SK-N-SH (cell line): ENCODE results near the gene KLF13. TPM values are rescaled to one million over a fixed set of nuclear protein-coding genes. Genes with fewer than 3 reads are reported as not detected.

ENCODE experiments used
- CTCF ChIA-PET: fragments of 300-600, 350-600 bp; formaldehyde crosslinking; extraction: SDS; loops from one replicate; lab custom pipeline; 2021; lab: Yijun Ruan, JAX
- POLR2A ChIA-PET: fragments of 350-600 bp; sonication (Branson Sonifier 250); formaldehyde crosslinking; extraction: SDS; loops from one replicate; lab custom pipeline; 2020; ENCODE audit warnings: antibody characterized with exemption, inconsistent platforms; lab: Yijun Ruan, JAX
- DNase-seq: peaks from one replicate; pipeline ENCODE4 v3.0.0; 2012
- H2AFZ ChIP-seq: fragments of 200-600 bp; sonication (generic); 2 replicates; pipeline ENCODE4 v1.8.1; 2016; ENCODE audit warnings: antibody characterized with exemption, mild to moderate bottlenecking, low read depth
- H3F3A ChIP-seq: fragments of 200-600 bp; sonication (generic); replicated peaks from 2 replicates; pipeline ENCODE3; 2016; ENCODE audit warnings: antibody characterized with exemption, mild to moderate bottlenecking; ENCODE audit not compliant: insufficient read depth
- H3K27ac ChIP-seq, 2 experiments: fragments of 200-500 bp in 1 of 2; fragments of 200-600 bp in 1 of 2; sonication (Bioruptor generic) in 1 of 2; sonication (generic), shearing (Covaris generic) in 1 of 2; 2 replicates each; pipeline versions ENCODE4 v1.5.1 to v1.6.1; 2014 to 2016; ENCODE audit warnings: low read depth in 2 of 2, inconsistent platforms in 1 of 2, low read length in 1 of 2, mild to moderate bottlenecking in 1 of 2, mixed read lengths in 1 of 2
- H3K27me3 ChIP-seq: fragments of 200-600 bp; sonication (generic), shearing (Covaris generic); 2 replicates; pipeline ENCODE4 v1.6.1; 2016; ENCODE audit warnings: mixed run types; ENCODE audit not compliant: insufficient read depth
- H3K36me3 ChIP-seq, 2 experiments: fragments of 200-500 bp in 1 of 2; fragments of 200-600 bp in 1 of 2; sonication (Bioruptor generic) in 1 of 2; sonication (generic) in 1 of 2; replicated peaks in 1 of 2; 2 replicates each; pipeline versions ENCODE3 to v1.5.1; 2014 to 2016; ENCODE audit warnings: low read length in 1 of 2, mild to moderate bottlenecking in 1 of 2; ENCODE audit not compliant: insufficient read depth in 2 of 2, control insufficient read depth in 1 of 2
- H3K4me1 ChIP-seq, 2 experiments: fragments of 200-500 bp in 1 of 2; fragments of 200-600 bp in 1 of 2; sonication (Bioruptor generic) in 1 of 2; sonication (generic), shearing (Covaris generic) in 1 of 2; 2 replicates each; pipeline versions ENCODE4 v1.5.1 to v1.6.1; 2014 to 2016; ENCODE audit warnings: low read depth in 1 of 2, low read length in 1 of 2, mixed run types in 1 of 2; ENCODE audit not compliant: insufficient read depth in 2 of 2, control insufficient read depth in 1 of 2
- H3K4me2 ChIP-seq: fragments of 200-600 bp; sonication (generic), shearing (Covaris generic); 2 replicates; pipeline ENCODE4 v1.6.1; 2017; ENCODE audit warnings: mixed run types
- H3K4me3 ChIP-seq, 2 experiments: fragments of 200-500 bp in 1 of 2; fragments of 200-600 bp in 1 of 2; sonication (Bioruptor generic) in 1 of 2; sonication (generic), shearing (Covaris generic) in 1 of 2; 2 replicates each; pipeline versions ENCODE4 v1.5.1 to v1.8.1; 2014 to 2016; ENCODE audit warnings: low read depth in 2 of 2, inconsistent platforms in 1 of 2, low read length in 1 of 2, mild to moderate bottlenecking in 1 of 2, mixed read lengths in 1 of 2, moderate library complexity in 1 of 2
- H3K79me2 ChIP-seq: fragments of 200-600 bp; sonication (generic); 2 replicates; pipeline ENCODE4 v1.8.1; 2017; ENCODE audit warnings: mild to moderate bottlenecking; ENCODE audit not compliant: insufficient read depth
- H3K9ac ChIP-seq: fragments of 200-600 bp; sonication (generic); 2 replicates; pipeline ENCODE4 v1.6.1; 2017; ENCODE audit warnings: mixed run types
- H3K9me2 ChIP-seq: fragments of 200-600 bp; sonication (generic); 2 replicates; pipeline ENCODE4 v1.6.1; 2017; ENCODE audit warnings: mixed run types
- H3K9me3 ChIP-seq: fragments of 200-600 bp; sonication (generic); 2 replicates; pipeline ENCODE4 v1.6.1; 2017; ENCODE audit warnings: mixed run types, mild to moderate bottlenecking, moderate library complexity
- H4K20me1 ChIP-seq: fragments of 200-600 bp; sonication (generic); 2 replicates; pipeline ENCODE4 v1.6.1; 2017; ENCODE audit warnings: mild to moderate bottlenecking, mixed run types; ENCODE audit not compliant: insufficient read depth
- CHD2 ChIP-seq: fragments of 150-350 bp; IDR thresholded peaks from 2 replicates; pipeline ENCODE4 v1.6.1; 2018; ENCODE audit warnings: low read length; ENCODE audit not compliant: partially characterized antibody
- ELF1 ChIP-seq: IDR thresholded peaks from 2 replicates; pipeline ENCODE4 v1.4.0; 2012
- EP300 ChIP-seq, 2 experiments: IDR thresholded peaks; 2 replicates each; pipeline versions ENCODE4 v1.4.0 to v1.6.1; 2012; ENCODE audit warnings: borderline replicate concordance in 1 of 2, low read depth in 1 of 2, low read length in 1 of 2
- FOSL2 ChIP-seq: IDR thresholded peaks from 2 replicates; pipeline ENCODE4 v1.4.0; 2012; ENCODE audit warnings: low read depth, mild to moderate bottlenecking, moderate library complexity, borderline replicate concordance
- FOXM1 ChIP-seq: IDR thresholded peaks from 2 replicates; pipeline ENCODE4 v1.4.0; 2012; ENCODE audit warnings: low read depth, mild to moderate bottlenecking
- GABPA ChIP-seq: IDR thresholded peaks from 2 replicates; pipeline ENCODE4 v1.4.0; 2012; ENCODE audit warnings: low read depth, mild to moderate bottlenecking
- GATA2 ChIP-seq: sonication (generic); formaldehyde crosslinking; IDR thresholded peaks from 2 replicates; pipeline ENCODE4 v1.5.0; 2020; ENCODE audit warnings: mild to moderate bottlenecking, missing genetic modification reagents
- IRF3 ChIP-seq: fragments of 150-350 bp; IDR thresholded peaks from 2 replicates; pipeline ENCODE4 v1.6.1; 2016; ENCODE audit warnings: mild to moderate bottlenecking, low read depth, low read length
- JUND ChIP-seq: IDR thresholded peaks from 2 replicates; pipeline ENCODE4 v1.4.0; 2012
- MAX ChIP-seq: IDR thresholded peaks from 2 replicates; pipeline ENCODE4 v1.4.0; 2012; ENCODE audit warnings: low read depth
- MEF2A ChIP-seq: IDR thresholded peaks from 2 replicates; pipeline ENCODE4 v1.4.0; 2012; ENCODE audit warnings: low read depth, borderline replicate concordance
- NFIC ChIP-seq: IDR thresholded peaks from 2 replicates; pipeline ENCODE4 v1.4.0; 2012; ENCODE audit warnings: borderline replicate concordance
- NRF1 ChIP-seq: IDR thresholded peaks from 2 replicates; pipeline ENCODE4 v1.6.1; 2012; ENCODE audit warnings: low read depth, mild to moderate bottlenecking, low read length
- POLR2AphosphoS5 ChIP-seq: IDR thresholded peaks from 2 replicates; pipeline ENCODE4 v1.6.1; 2012; ENCODE audit warnings: low read depth, low read length
- RCOR1 ChIP-seq: fragments of 150-350 bp; IDR thresholded peaks from 2 replicates; pipeline ENCODE4 v1.6.1; 2017; ENCODE audit warnings: antibody characterized with exemption, low read length
- RFX5 ChIP-seq: IDR thresholded peaks from 2 replicates; pipeline ENCODE4 v1.6.1; 2012; ENCODE audit warnings: mild to moderate bottlenecking, improper control_type of control experiment, low read length
- SMC3 ChIP-seq: IDR thresholded peaks from 2 replicates; pipeline ENCODE4 v1.6.1; 2012; ENCODE audit warnings: low read depth, low read length, improper control_type of control experiment
- TEAD4 ChIP-seq: IDR thresholded peaks from 2 replicates; pipeline ENCODE4 v1.4.0; 2012; ENCODE audit warnings: mild to moderate bottlenecking, borderline replicate concordance; ENCODE audit not compliant: insufficient read depth
- ZBTB33 ChIP-seq: IDR thresholded peaks from 2 replicates; pipeline ENCODE4 v1.4.0; 2012; ENCODE audit warnings: low read depth, borderline replicate concordance
- WGBS: methylation state at CpG from one replicate; pipeline ENCODE4 v1.1.6; 2017; ENCODE audit warnings: low lambda C conversion rate; 5-methylcytosine and 5-hydroxymethylcytosine counted together
- polyA plus RNA-seq, 3 experiments: library from polyadenylated mRNA; depleted of rRNA; stranded (reverse); fragments of >200 nt; gene quantifications; 2 replicates each; pipeline ENCODE4 v1.2.3, GENCODE V29; 2012

KLF13 gene
- polyA plus RNA-seq, 1 of the 3 experiments (the other 2 are of a cell fraction), result 7.1 TPM

GRCh38 chr15:31318429-31318828 lies 8.2 kb upstream of the KLF13 start:
- Histone ChIP-seq H3F3A (no peaks in the 10 kb centered on the region), H3K4me1 (peaks cover 0 to 22% of the 10 kb centered on the region in 2 experiments; a peak in 1 of 4 replicates), H4K20me1 (no peaks in the 10 kb centered on the region), H2AFZ (no peak overlapping the region), H3K9me2 (no peaks in the 10 kb centered on the region), H3K4me2 (no peak overlapping the region), H3K9ac (no peak overlapping the region), H3K27ac (no peak overlapping the region; a peak in 1 of 4 replicates), H3K36me3 (no peaks in the 10 kb centered on the region), H3K79me2 (no peaks in the 10 kb centered on the region), H3K9me3 (no peaks in the 10 kb centered on the region), H3K4me3 (no peak overlapping the region), H3K27me3 (no peaks in the 10 kb centered on the region)
- no peak for DNase-seq
- TF ChIP-seq RCOR1 (no peak), ELF1 (no peak), EP300 (IDR thresholded peaks at IDR 0.05; ENCODE audit: borderline replicate concordance in 1 of 2, low read depth in 1 of 2, low read length in 1 of 2) (no peak), CHD2 (no peak), MAX (no peak), NFIC (no peak)
- ChIA-PET POLR2A (no interaction called here), CTCF (interaction anchor here (1.9 kb wide), 1 partner anchor 103 kb away, joined by 6 read pairs; no protein-coding TSS in a partner anchor)
- WGBS, result 56% methylated on average over 3 of the region's 4 CpGs

- Histone ChIP-seq H3K79me2 (peaks cover 4% of the 10 kb centered on the region), H4K20me1 (no peaks in the 10 kb centered on the region), H3K9me2 (no peaks in the 10 kb centered on the region), H3K9me3 (no peaks in the 10 kb centered on the region), H3K4me1 (peaks cover under 1 to 26% of the 10 kb centered on the region in 2 experiments; a peak in 2 of 4 replicates), H3K4me3 (no peak overlapping the region), H3K4me2 (no peak overlapping the region), H3K9ac (no peak overlapping the region), H3K27me3 (no peaks in the 10 kb centered on the region), H3K27ac (no peak overlapping the region), H3K36me3 (no peaks in the 10 kb centered on the region), H2AFZ (no peak overlapping the region), H3F3A (no peaks in the 10 kb centered on the region)
- ChIA-PET CTCF (interaction anchor here (0.7 to 1.9 kb wide), 3 partner anchors 104 to 169 kb away, joined by 3 to 6 read pairs (median 4); no protein-coding TSS in a partner anchor), POLR2A (interaction anchor here (0.6 kb wide), 1 partner anchor 217 kb away, joined by 3 read pairs; no protein-coding TSS in a partner anchor)
- TF ChIP-seq SMC3 (no peak), JUND (no peak), FOXM1 (no peak), FOSL2 (no peak), NRF1 (no peak)
- WGBS, result 77% methylated on average over 5 of the region's 5 CpGs
- DNase-seq, result no peak
These were observed 6.6 kb upstream of the KLF13 start for GRCh38 chr15:31320022-31320421.

- TF ChIP-seq GATA2 (CRISPR knock-in tag) (no peak), IRF3 (no peak), TEAD4 (no peak), EP300 (IDR thresholded peaks at IDR 0.05; ENCODE audit: borderline replicate concordance in 1 of 2, low read depth in 1 of 2, low read length in 1 of 2) (no peak), GABPA (no peak), POLR2AphosphoS5 (no peak), JUND (no peak), FOXM1 (no peak), ZBTB33 (no peak), MEF2A (no peak), RFX5 (no peak)
- 87% methylated on average over 2 of the region's 2 CpGs for WGBS
- ChIA-PET CTCF (no interaction called here), POLR2A (no interaction called here)
- H3K4me1 ChIP-seq, result peaks cover 5 to 26% of the 10 kb centered on the region in 2 experiments; a peak in 2 of 4 replicates
- no peaks in the 10 kb centered on the region for H3F3A ChIP-seq
- H3K79me2 ChIP-seq, result peaks cover 8% of the 10 kb centered on the region
- no peak overlapping the region for H3K9ac ChIP-seq
- H3K4me2 ChIP-seq, result no peak overlapping the region
- H3K9me2 ChIP-seq, result no peaks in the 10 kb centered on the region
- no peaks in the 10 kb centered on the region for H4K20me1 ChIP-seq
- no peaks in the 10 kb centered on the region for H3K27me3 ChIP-seq
- no peak for DNase-seq
- H3K4me3 ChIP-seq, result no peak overlapping the region
- no peaks in the 10 kb centered on the region for H3K36me3 ChIP-seq
- H2AFZ ChIP-seq, result no peak overlapping the region
- H3K9me3 ChIP-seq, result no peaks in the 10 kb centered on the region
- H3K27ac ChIP-seq, result no peak overlapping the region
These were observed 5.2 kb upstream of the KLF13 start for GRCh38 chr15:31321418-31321817.
